Stimulated activated memory B cell treated with anti-CD40 and anti-IgM and Interleukin-4, amounts not matched to agents 10 μg/mL and 1 μg/mL and 100 μg/mL, for 72 hours (primary cell): ENCODE results near the gene GOLGA5.
"Not testable (repeated sequence)": the region's sequence is repeated elsewhere in the genome, so short reads cannot be mapped to it uniquely, and the experiment has no call there.

Experiments used
- ATAC-seq: fragments of 150-1000 bp; cut with Tn5 transposase; 2 replicates; pipeline ENCODE4 v1.10.0; 2021
- H3K27ac Mint-ChIP-seq: one replicate; pipeline ENCODE4 v1.8.0; 2022; ENCODE audit warnings: mild to moderate bottlenecking, mixed read lengths
- H3K27me3 Mint-ChIP-seq: one replicate; pipeline ENCODE4 v1.8.0; 2022; ENCODE audit warnings: mixed read lengths
- H3K36me3 Mint-ChIP-seq: one replicate; pipeline ENCODE4 v1.8.0; 2022; ENCODE audit warnings: mixed read lengths
- H3K4me1 Mint-ChIP-seq: one replicate; pipeline ENCODE4 v1.8.0; 2022; ENCODE audit warnings: mixed read lengths
- H3K4me3 Mint-ChIP-seq: one replicate; pipeline ENCODE4 v1.8.0; 2022; ENCODE audit warnings: mild to moderate bottlenecking, moderate library complexity, mixed read lengths
- H3K9me3 Mint-ChIP-seq: one replicate; pipeline ENCODE4 v1.8.0; 2022; ENCODE audit warnings: mixed read lengths

GOLGA5 gene, protein sequence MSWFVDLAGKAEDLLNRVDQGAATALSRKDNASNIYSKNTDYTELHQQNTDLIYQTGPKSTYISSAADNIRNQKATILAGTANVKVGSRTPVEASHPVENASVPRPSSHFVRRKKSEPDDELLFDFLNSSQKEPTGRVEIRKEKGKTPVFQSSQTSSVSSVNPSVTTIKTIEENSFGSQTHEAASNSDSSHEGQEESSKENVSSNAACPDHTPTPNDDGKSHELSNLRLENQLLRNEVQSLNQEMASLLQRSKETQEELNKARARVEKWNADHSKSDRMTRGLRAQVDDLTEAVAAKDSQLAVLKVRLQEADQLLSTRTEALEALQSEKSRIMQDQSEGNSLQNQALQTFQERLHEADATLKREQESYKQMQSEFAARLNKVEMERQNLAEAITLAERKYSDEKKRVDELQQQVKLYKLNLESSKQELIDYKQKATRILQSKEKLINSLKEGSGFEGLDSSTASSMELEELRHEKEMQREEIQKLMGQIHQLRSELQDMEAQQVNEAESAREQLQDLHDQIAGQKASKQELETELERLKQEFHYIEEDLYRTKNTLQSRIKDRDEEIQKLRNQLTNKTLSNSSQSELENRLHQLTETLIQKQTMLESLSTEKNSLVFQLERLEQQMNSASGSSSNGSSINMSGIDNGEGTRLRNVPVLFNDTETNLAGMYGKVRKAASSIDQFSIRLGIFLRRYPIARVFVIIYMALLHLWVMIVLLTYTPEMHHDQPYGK

DNA sequence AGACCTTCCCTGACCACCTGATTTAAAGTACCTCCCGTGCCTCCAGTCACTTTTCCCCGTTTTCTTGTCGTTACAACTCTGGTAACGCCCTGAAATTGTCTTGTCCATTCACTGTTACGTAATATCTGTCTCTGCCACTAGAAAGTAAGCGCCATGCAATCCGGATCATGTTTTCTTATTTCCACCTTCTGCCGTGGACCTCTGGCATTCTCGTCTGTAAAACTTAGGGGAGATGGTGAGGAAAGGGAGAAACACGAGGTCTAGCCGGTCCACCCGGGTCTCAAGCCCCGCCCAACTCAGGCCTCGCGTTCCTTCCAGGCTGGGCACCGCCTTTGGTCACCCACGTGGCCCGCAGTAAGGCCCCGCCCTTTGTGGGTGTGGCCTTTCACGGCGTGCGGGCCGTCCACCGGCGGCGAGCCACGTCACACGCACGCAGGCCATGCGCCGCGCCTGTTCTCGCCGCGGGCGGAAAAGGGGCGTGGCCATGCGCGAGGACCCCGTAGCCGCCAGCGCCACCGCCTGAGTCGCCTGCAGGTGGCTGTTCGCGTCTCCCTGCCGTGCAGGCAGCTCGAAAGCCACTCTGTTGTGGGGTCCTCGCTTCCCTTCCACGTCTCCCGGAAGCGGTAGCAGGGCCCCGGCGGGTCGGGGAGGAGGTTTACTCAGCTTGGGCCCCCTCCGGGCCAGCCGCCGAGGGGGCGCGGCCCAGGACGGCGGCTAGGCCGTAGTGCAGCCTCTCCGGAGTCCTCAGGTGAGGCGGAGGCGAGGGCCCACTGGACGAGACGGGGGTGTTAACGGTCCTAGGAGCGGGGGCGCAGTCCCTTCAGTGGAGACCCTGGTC lies at the start of gene GOLGA5:
TSS of gene GOLGA5 (plus strand) at position 597 of the 838 bp plus-strand sequence. CDS start 3,133 bp downstream, outside the sequence.
- peak; percentile 99 for ATAC-seq
- Mint-ChIP-seq H3K4me3 (peak within 1 kb of the TSS; percentile 95), H3K27me3 (no peaks in the 10 kb centered on the region), H3K4me1 (peaks cover 23% of the 10 kb centered on the region), H3K9me3 (peaks cover 13% of the 10 kb centered on the region), H3K36me3 (peaks cover 27% of the 10 kb centered on the region), H3K27ac (peak within 1 kb of the TSS; percentile 96)

GRCh38 chr14:92747701-92748258 lies 46.3 kb upstream of the GOLGA5 start:
- no peaks in the 10 kb centered on the region for H3K27me3 Mint-ChIP-seq
- peak overlapping the region; percentile 84 for H3K4me3 Mint-ChIP-seq
- H3K4me1 Mint-ChIP-seq, result peaks cover 52% of the 10 kb centered on the region
- ATAC-seq, result no peak
- no peaks in the 10 kb centered on the region for H3K36me3 Mint-ChIP-seq
- H3K9me3 Mint-ChIP-seq, result no peaks in the 10 kb centered on the region
- H3K27ac Mint-ChIP-seq, result peak overlapping the region; percentile 77

- no peaks in the 10 kb centered on the region for H3K27me3 Mint-ChIP-seq
- peak within 1 kb of the TSS; percentile 77 for H3K27ac Mint-ChIP-seq
- no peaks in the 10 kb centered on the region for H3K36me3 Mint-ChIP-seq
Measured at GRCh38 chr14:92748259-92749016, 45.7 kb upstream of the GOLGA5 start, which contains the start of gene LGMN. LGMN (minus strand) TSS chr14:92748627; CDS start chr14:92732786, 15,841 bp downstream.

GRCh38 chr14:92750222-92750728 lies 43.8 kb upstream of the GOLGA5 start:
- not testable (repeated sequence) for H3K9me3 Mint-ChIP-seq, ATAC-seq
- H3K4me1 Mint-ChIP-seq, result peaks cover 54% of the 10 kb centered on the region

More at GRCh38 chr14:92748259-92749016, 45.7 kb upstream of the GOLGA5 start, which contains the start of gene LGMN:
- ATAC-seq, result peak; percentile 98
- Mint-ChIP-seq H3K4me1 (peaks cover 58% of the 10 kb centered on the region), H3K9me3 (no peaks in the 10 kb centered on the region), H3K4me3 (peak within 1 kb of the TSS; percentile 84)

DNA sequence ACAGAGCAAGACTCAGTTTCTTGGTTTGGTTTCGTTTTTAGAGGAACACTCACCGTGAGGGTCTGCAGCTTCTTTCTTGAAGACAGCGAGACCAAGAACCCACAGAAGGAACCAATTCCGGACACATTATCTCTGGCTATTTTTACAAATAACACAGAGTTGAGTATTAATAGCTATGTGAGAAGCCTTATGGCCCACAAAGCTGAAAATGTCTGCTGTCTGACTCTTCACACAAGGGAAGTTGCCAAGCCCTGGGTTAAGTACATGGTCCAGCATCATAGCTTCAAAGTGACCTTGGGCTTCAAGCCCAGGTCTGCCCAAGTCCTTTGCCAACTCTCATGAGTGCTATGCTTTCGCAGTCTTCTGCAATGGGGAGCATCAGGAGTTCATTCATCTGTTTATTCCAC lies 43.1 kb upstream of the GOLGA5 start:
- Mint-ChIP-seq H3K4me1 (peaks cover 46% of the 10 kb centered on the region), H3K4me3 (peak overlapping the region; percentile 68), H3K36me3 (no peaks in the 10 kb centered on the region), H3K27me3 (no peaks in the 10 kb centered on the region), H3K27ac (peak overlapping the region; percentile 59), H3K9me3 (no peaks in the 10 kb centered on the region)
- ATAC-seq, result no peak

More at GRCh38 chr14:92750222-92750728, 43.8 kb upstream of the GOLGA5 start:
- Mint-ChIP-seq H3K4me3 (peak overlapping the region; percentile 68), H3K27ac (peak overlapping the region; percentile 59)
- not testable (repeated sequence) for H3K27me3 Mint-ChIP-seq, H3K36me3 Mint-ChIP-seq

DNA sequence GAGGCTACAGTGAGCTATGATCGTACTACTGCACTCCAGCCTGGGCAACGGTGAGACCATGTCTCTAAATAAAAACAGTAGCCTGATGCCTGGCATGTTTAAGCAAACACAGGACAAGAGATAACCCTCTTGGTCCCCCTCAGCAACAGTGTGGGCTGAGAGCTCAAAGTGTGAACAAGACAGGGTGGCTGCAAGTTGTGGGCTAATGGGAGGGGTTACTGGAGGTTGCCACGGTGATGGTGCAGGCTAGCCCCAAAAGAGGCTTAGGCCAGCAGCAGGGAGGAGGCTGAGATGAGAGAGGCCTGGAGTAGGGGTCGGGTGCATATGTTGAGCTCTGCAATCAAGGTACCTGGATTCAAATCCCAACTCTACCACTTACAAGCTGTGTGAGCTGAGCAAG lies 42.3 kb upstream of the GOLGA5 start:
- Mint-ChIP-seq H3K4me1 (peaks cover 38% of the 10 kb centered on the region), H3K27me3 (no peaks in the 10 kb centered on the region), H3K27ac (no peak overlapping the region), H3K9me3 (no peaks in the 10 kb centered on the region), H3K4me3 (no peak overlapping the region), H3K36me3 (no peaks in the 10 kb centered on the region)
- ATAC-seq, result no peak

DNA sequence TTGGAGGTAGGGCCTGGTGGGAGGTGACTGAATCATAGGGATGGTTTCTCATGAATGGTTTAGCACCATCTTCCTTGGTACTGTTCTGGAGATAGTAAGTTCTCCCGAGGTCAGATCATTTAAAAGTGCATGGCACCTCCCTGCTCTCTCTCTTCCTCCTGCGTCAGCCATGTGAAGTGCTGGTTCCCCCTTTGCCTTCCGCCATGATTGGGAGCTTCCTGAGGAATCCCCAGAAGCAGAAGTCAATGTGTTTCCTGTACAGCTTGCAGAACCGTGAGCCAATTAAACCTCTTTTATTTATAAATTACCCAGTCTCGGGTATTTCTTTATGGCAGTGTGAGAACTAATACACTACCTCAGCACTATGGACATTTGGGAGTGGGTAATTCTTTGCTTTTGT lies 40.9 kb upstream of the GOLGA5 start:
- no peaks in the 10 kb centered on the region for H3K27me3 Mint-ChIP-seq
- no peak overlapping the region for H3K27ac Mint-ChIP-seq
- no peak for ATAC-seq
- peaks cover 24% of the 10 kb centered on the region for H3K4me1 Mint-ChIP-seq
- H3K9me3 Mint-ChIP-seq, result no peaks in the 10 kb centered on the region
- no peak overlapping the region for H3K4me3 Mint-ChIP-seq
- H3K36me3 Mint-ChIP-seq, result no peaks in the 10 kb centered on the region

DNA sequence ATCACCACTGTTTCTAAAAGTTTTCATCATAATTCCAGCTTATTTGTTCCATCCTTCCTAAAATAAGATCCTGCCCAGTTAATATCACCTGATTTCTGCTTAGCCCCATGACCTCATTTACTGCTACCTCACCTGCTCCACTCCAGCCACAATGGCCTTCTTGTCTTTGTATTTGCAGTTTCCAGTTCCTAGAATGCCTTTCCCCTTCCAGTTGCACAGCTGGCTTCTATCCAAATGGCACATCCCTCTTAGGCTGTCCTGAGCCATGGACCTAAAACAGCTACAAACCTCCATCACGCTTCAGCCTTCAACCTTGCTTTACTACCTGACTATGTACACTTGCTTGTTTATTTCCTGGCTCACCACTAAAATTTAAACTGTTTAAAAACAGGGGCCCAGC lies 39.1 kb upstream of the GOLGA5 start:
- ATAC-seq, result no peak
- Mint-ChIP-seq H3K4me3 (no peak overlapping the region), H3K9me3 (peaks cover 2% of the 10 kb centered on the region), H3K36me3 (no peaks in the 10 kb centered on the region), H3K27me3 (no peaks in the 10 kb centered on the region), H3K27ac (no peak overlapping the region), H3K4me1 (peaks cover 20% of the 10 kb centered on the region)

GRCh38 chr14:92755495-92755894 lies 38.6 kb upstream of the GOLGA5 start:
- Mint-ChIP-seq H3K9me3 (peaks cover 2% of the 10 kb centered on the region), H3K27me3 (no peaks in the 10 kb centered on the region)

DNA sequence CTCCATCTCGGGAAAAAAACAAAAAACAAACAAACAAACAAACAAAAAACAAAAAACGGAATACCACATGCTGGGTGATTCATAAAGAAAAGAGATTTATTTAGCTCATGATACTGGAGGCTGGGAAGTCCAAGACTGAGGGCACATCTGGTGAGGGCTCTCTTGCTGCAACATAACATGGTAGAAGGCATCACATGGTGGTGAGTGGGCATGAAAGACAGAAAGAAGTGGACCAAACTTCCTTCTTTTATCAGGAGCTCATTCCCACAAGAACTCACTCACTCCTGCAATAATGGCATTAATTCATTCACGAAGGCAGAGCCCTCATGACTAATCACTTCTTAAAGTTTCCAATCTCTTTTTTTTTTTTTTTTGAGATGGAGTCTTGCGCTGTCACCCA lies 37.7 kb upstream of the GOLGA5 start:
- H3K27me3 Mint-ChIP-seq, result no peaks in the 10 kb centered on the region
- ATAC-seq, result no peak
- H3K27ac Mint-ChIP-seq, result no peak overlapping the region

More at GRCh38 chr14:92755495-92755894, 38.6 kb upstream of the GOLGA5 start:
- H3K27ac Mint-ChIP-seq, result no peak overlapping the region
- peaks cover 21% of the 10 kb centered on the region for H3K4me1 Mint-ChIP-seq
- H3K4me3 Mint-ChIP-seq, result no peak overlapping the region
- H3K36me3 Mint-ChIP-seq, result no peaks in the 10 kb centered on the region
- ATAC-seq, result no peak

GRCh38 chr14:92759300-92759678 lies 34.8 kb upstream of the GOLGA5 start:
- no peaks in the 10 kb centered on the region for H3K36me3 Mint-ChIP-seq
- H3K27ac Mint-ChIP-seq, result no peak overlapping the region
- ATAC-seq, result no peak
- peaks cover 15% of the 10 kb centered on the region for H3K4me1 Mint-ChIP-seq
- H3K4me3 Mint-ChIP-seq, result no peak overlapping the region
- H3K9me3 Mint-ChIP-seq, result peaks cover 2% of the 10 kb centered on the region
- no peaks in the 10 kb centered on the region for H3K27me3 Mint-ChIP-seq

More for the DNA sequence above, 37.7 kb upstream of the GOLGA5 start:
- H3K4me3 Mint-ChIP-seq, result no peak overlapping the region
- H3K9me3 Mint-ChIP-seq, result peaks cover 2% of the 10 kb centered on the region
- no peaks in the 10 kb centered on the region for H3K36me3 Mint-ChIP-seq
- peaks cover 24% of the 10 kb centered on the region for H3K4me1 Mint-ChIP-seq

GRCh38 chr14:92759679-92760523 lies 34.2 kb upstream of the GOLGA5 start:
- Mint-ChIP-seq H3K4me1 (peaks cover 15% of the 10 kb centered on the region), H3K36me3 (no peaks in the 10 kb centered on the region), H3K4me3 (peak overlapping the region; percentile 1), H3K9me3 (peaks cover 2% of the 10 kb centered on the region), H3K27ac (peak overlapping the region; percentile 45), H3K27me3 (no peaks in the 10 kb centered on the region)
- ATAC-seq, result no peak

DNA sequence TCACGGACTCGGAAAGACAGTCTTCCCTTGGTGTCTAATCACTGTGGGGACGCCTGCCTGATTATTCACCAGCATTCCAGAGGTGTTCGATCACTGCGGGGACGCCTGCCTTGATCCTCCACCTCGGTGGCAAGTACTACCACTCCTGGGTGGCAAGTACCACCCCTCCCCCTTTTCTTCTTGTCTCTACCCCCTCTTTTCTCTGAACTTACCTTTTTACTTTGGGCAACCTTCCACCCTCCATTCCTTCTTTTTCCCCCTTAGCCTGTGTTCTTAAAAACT lies 33.6 kb upstream of the GOLGA5 start:
- Mint-ChIP-seq H3K27me3 (no peaks in the 10 kb centered on the region), H3K4me3 (no peak overlapping the region), H3K4me1 (peaks cover 15% of the 10 kb centered on the region), H3K27ac (peak overlapping the region; percentile 45), H3K9me3 (peaks cover 2% of the 10 kb centered on the region), H3K36me3 (no peaks in the 10 kb centered on the region)
- no peak for ATAC-seq
